Measurements from ENCODE around the gene CLEC2B. TPM values are rescaled to one million over a fixed set of nuclear protein-coding genes. Genes with fewer than 3 reads are reported as not detected.
"Not testable (repeated sequence)": the region's sequence is repeated elsewhere in the genome, so short reads cannot be mapped to it uniquely, and the experiment has no call there.

The CLEC2B gene
- total RNA-seq, 2 experiments from 2014 or later: 79.6 to 79.7 TPM

DNA sequence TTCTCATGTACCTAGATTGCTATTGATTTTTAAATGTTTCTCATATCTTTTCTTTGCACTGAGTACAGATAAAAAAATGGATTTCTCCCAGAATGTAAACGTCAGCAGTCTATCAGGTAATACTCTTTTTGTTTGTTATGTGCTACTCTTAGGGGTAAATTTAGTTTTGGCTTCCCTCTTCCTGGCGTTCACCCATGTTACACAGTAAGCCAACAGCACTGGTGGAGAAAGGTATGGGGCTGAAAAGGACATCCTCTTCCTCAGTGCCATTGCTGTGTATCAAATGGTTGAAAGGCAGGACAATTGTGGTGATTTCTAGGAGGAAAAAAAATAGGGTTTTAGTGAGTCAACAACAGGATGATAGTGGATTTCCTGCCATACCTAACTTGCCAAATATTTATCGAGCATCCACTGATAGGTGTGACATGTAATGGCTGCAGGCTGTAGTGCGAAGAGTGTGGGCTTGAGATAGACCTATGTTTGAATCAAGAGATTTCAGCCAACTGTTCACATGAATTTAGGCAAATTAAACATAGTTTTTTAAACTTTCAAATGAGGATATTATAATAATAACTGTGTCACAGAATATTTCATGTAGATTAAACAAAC is 19.6 kb upstream of the CLEC2B start:
- peaks cover 8% of the 10 kb centered on the region for H3K4me1 Mint-ChIP-seq
- peaks cover 3% of the 10 kb centered on the region for H3K27me3 Mint-ChIP-seq
- DNase-seq: no peak
- POLR2A ChIA-PET: no interaction called here
- H3K36me3 Mint-ChIP-seq (ENCODE audit: low read depth): no peaks in the 10 kb centered on the region
- CTCF ChIA-PET: no interaction called here
- H3K4me3 Mint-ChIP-seq: no peak overlapping the region
- H3K27ac Mint-ChIP-seq: no peak overlapping the region
- H3K9me3 Mint-ChIP-seq: no peaks in the 10 kb centered on the region

- POLR2A ChIA-PET: no interaction called here
- Mint-ChIP-seq H3K9me3 (no peaks in the 10 kb centered on the region), H3K4me1 (peaks cover 14% of the 10 kb centered on the region)
These were observed 14.0 kb upstream of the CLEC2B start for GRCh38 chr12:9883175-9883574.

GRCh38 chr12:9881988-9882387 is 12.8 kb upstream of the CLEC2B start:
- Mint-ChIP-seq H3K27ac (no peak overlapping the region), H3K4me1 (peaks cover 14% of the 10 kb centered on the region), H3K9me3 (no peaks in the 10 kb centered on the region), H3K27me3 (peaks cover 1% of the 10 kb centered on the region), H3K36me3 (ENCODE audit: low read depth) (no peaks in the 10 kb centered on the region), H3K4me3 (no peak overlapping the region)
- DNase-seq: no peak
- POLR2A ChIA-PET: no interaction called here
- CTCF ChIA-PET: no interaction called here

More at GRCh38 chr12:9883175-9883574, 14.0 kb upstream of the CLEC2B start:
- CTCF ChIA-PET: no interaction called here
- Mint-ChIP-seq H3K36me3 (ENCODE audit: low read depth) (no peaks in the 10 kb centered on the region), H3K27me3 (peaks cover 1% of the 10 kb centered on the region), H3K4me3 (no peak overlapping the region), H3K27ac (no peak overlapping the region)
- no peak for DNase-seq

DNA sequence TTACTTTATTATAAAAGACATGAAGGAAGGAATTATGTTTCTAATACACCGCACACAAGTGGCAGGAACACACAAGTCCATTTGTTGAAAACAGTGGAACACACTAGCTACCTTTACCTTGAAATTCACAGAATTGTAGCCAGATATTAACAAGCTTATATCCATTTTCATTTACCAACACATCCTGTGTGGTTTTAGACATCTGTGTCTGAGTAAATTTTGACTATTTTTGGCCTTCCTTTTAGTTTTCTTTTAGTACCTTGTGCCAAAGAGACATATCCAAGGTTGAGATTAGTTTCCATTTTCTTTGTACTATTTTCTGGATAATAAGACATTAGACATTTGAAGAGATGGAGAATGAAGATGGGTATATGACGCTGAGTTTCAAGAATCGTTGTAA is 12.1 kb upstream of the CLEC2B start, which contains the start of gene KLRF2:
KLRF2 (plus strand) TSS at position 244 of the 400 bp plus-strand sequence; CDS start at position 351, 107 bp downstream.
- no peak within 1 kb of the TSS for H3K4me3 Mint-ChIP-seq
- no peak for DNase-seq
- H3K27me3 Mint-ChIP-seq: peaks cover 1% of the 10 kb centered on the region
- H3K27ac Mint-ChIP-seq: no peak within 1 kb of the TSS
- no peaks in the 10 kb centered on the region for H3K36me3 Mint-ChIP-seq (ENCODE audit: low read depth)
- no peaks in the 10 kb centered on the region for H3K9me3 Mint-ChIP-seq
- CTCF ChIA-PET: no interaction called here
- H3K4me1 Mint-ChIP-seq: peaks cover 14% of the 10 kb centered on the region
- POLR2A ChIA-PET: no interaction called here

GRCh38 chr12:9880532-9881078 is 11.5 kb upstream of the CLEC2B start:
- Mint-ChIP-seq H3K27ac (no peak overlapping the region), H3K9me3 (no peaks in the 10 kb centered on the region), H3K27me3 (peaks cover 1% of the 10 kb centered on the region), H3K4me1 (peaks cover 14% of the 10 kb centered on the region), H3K36me3 (ENCODE audit: low read depth) (no peaks in the 10 kb centered on the region), H3K4me3 (no peak overlapping the region)
- ChIA-PET POLR2A (interaction anchor here (1.2 to 2.0 kb wide), 2 partner anchors 14 to 120 kb away, joined by 3 to 9 read pairs; partner anchors contain the start of gene CD69), CTCF (no interaction called here)
- no peak for DNase-seq

- H3K27ac Mint-ChIP-seq; H3K36me3 Mint-ChIP-seq (ENCODE audit: low read depth); H3K27me3 Mint-ChIP-seq; H3K4me3 Mint-ChIP-seq; H3K9me3 Mint-ChIP-seq; CTCF ChIA-PET; POLR2A ChIA-PET; DNase-seq: not testable (repeated sequence)
- H3K4me1 Mint-ChIP-seq: peaks cover 10% of the 10 kb centered on the region
These were observed 7.0 kb upstream of the CLEC2B start for GRCh38 chr12:9876120-9876519.

- H3K4me1 Mint-ChIP-seq: peaks cover 9% of the 10 kb centered on the region
- H3K36me3 Mint-ChIP-seq (ENCODE audit: low read depth): no peaks in the 10 kb centered on the region
- ChIA-PET CTCF (interaction anchor here (1.2 to 2.4 kb wide), 3 partner anchors 34 to 130 kb away, joined by 3 to 7 read pairs (median 6); no protein-coding TSS in a partner anchor), POLR2A (interaction anchor here (0.8 to 1.2 kb wide), 2 partner anchors 21 to 114 kb away, joined by 3 read pairs; no protein-coding TSS in a partner anchor)
- H3K9me3 Mint-ChIP-seq: no peaks in the 10 kb centered on the region
- no peak for DNase-seq
- H3K27me3 Mint-ChIP-seq: no peaks in the 10 kb centered on the region
- H3K4me3 Mint-ChIP-seq: no peak overlapping the region
- H3K27ac Mint-ChIP-seq: no peak overlapping the region
These were observed 3.6 kb upstream of the CLEC2B start for GRCh38 chr12:9872742-9873141.

- ChIA-PET POLR2A (interaction anchor here (0.8 to 1.2 kb wide), 3 partner anchors 21 to 121 kb away, joined by 3 read pairs; no protein-coding TSS in a partner anchor), CTCF (interaction anchor here (0.6 to 2.4 kb wide), 4 partner anchors 35 to 130 kb away, joined by 3 to 7 read pairs (median 6); no protein-coding TSS in a partner anchor)
- no peaks in the 10 kb centered on the region for H3K27me3 Mint-ChIP-seq
- H3K9me3 Mint-ChIP-seq: no peaks in the 10 kb centered on the region
- no peak overlapping the region for H3K27ac Mint-ChIP-seq
- H3K36me3 Mint-ChIP-seq (ENCODE audit: low read depth): peaks cover 5% of the 10 kb centered on the region
- no peak for DNase-seq
- peaks cover 9% of the 10 kb centered on the region for H3K4me1 Mint-ChIP-seq
- H3K4me3 Mint-ChIP-seq: no peak overlapping the region
These were observed 3.0 kb upstream of the CLEC2B start for GRCh38 chr12:9872162-9872561.

GRCh38 chr12:9870286-9870866 is 1.2 kb upstream of the CLEC2B start:
- DNase-seq: no peak
- H3K36me3 Mint-ChIP-seq (ENCODE audit: low read depth): peaks cover 14% of the 10 kb centered on the region
- ChIA-PET POLR2A (interaction anchor here (0.7 to 3.1 kb wide), 4 partner anchors 78 to 128 kb away, joined by 3 to 31 read pairs (median 4); partner anchors contain the start of gene CD69), CTCF (interaction anchor here (1.0 kb wide), 1 partner anchor 73 kb away, joined by 3 read pairs; no protein-coding TSS in a partner anchor)
- no peaks in the 10 kb centered on the region for H3K9me3 Mint-ChIP-seq
- no peaks in the 10 kb centered on the region for H3K27me3 Mint-ChIP-seq
- H3K4me1 Mint-ChIP-seq: peaks cover 13% of the 10 kb centered on the region
- peak overlapping the region; percentile 92 for H3K27ac Mint-ChIP-seq
- peak overlapping the region; percentile 85 for H3K4me3 Mint-ChIP-seq

GRCh38 chr12:9868951-9869306 is 225 bp downstream of the CLEC2B start:
- peaks cover 24% of the 10 kb centered on the region for H3K4me1 Mint-ChIP-seq
- POLR2A ChIA-PET: interaction anchor here (0.6 to 6.6 kb wide), 20 partner anchors 11 to 340 kb away, joined by 3 to 298 read pairs (median 7); partner anchors contain the start of genes CD69, CLEC12B and CLEC2D
- CTCF ChIA-PET: interaction anchor here (0.8 to 4.1 kb wide), 5 partner anchors 38 to 126 kb away, joined by 3 to 34 read pairs (median 9); no protein-coding TSS in a partner anchor
- H3K4me3 Mint-ChIP-seq: peak overlapping the region; percentile 85
- H3K9me3 Mint-ChIP-seq: peaks cover 3% of the 10 kb centered on the region
- no peaks in the 10 kb centered on the region for H3K27me3 Mint-ChIP-seq
- no peak for DNase-seq
- H3K27ac Mint-ChIP-seq: peak overlapping the region; percentile 92
- peaks cover 28% of the 10 kb centered on the region for H3K36me3 Mint-ChIP-seq (ENCODE audit: low read depth)

GRCh38 chr12:9868311-9868801 is 798 bp downstream of the CLEC2B start:
- peaks cover 33% of the 10 kb centered on the region for H3K36me3 Mint-ChIP-seq (ENCODE audit: low read depth)
- peaks cover 7% of the 10 kb centered on the region for H3K9me3 Mint-ChIP-seq
- H3K4me1 Mint-ChIP-seq: peaks cover 30% of the 10 kb centered on the region
- no peaks in the 10 kb centered on the region for H3K27me3 Mint-ChIP-seq
- DNase-seq: no peak
- H3K4me3 Mint-ChIP-seq: peak overlapping the region; percentile 85
- CTCF ChIA-PET: interaction anchor here (0.6 to 4.1 kb wide), 8 partner anchors 39 to 1211 kb away, joined by 3 to 34 read pairs (median 6); no protein-coding TSS in a partner anchor
- H3K27ac Mint-ChIP-seq: peak overlapping the region; percentile 92
- POLR2A ChIA-PET: interaction anchor here (0.6 to 6.6 kb wide), 15 partner anchors 10 to 419 kb away, joined by 3 to 298 read pairs (median 15); partner anchors contain the start of genes CD69 and CLEC2D

GRCh38 chr12:9867531-9867930 is 1.6 kb downstream of the CLEC2B start:
- Mint-ChIP-seq H3K4me3 (peak overlapping the region; percentile 93), H3K9me3 (peaks cover 14% of the 10 kb centered on the region), H3K27me3 (no peaks in the 10 kb centered on the region), H3K36me3 (ENCODE audit: low read depth) (peaks cover 42% of the 10 kb centered on the region), H3K4me1 (peaks cover 38% of the 10 kb centered on the region), H3K27ac (peak overlapping the region; percentile 73)
- CTCF ChIA-PET: interaction anchor here (0.6 to 4.1 kb wide), 5 partner anchors 54 to 1210 kb away, joined by 3 to 34 read pairs (median 8); no protein-coding TSS in a partner anchor
- POLR2A ChIA-PET: interaction anchor here (0.9 to 6.6 kb wide), 20 partner anchors 12 to 252 kb away, joined by 3 to 298 read pairs (median 8); partner anchors contain the start of genes CD69, CLEC2D and CLECL1
- DNase-seq: no peak
